GM23338 (cell line): ENCODE measurements around the gene TOM1L1. TPM values are rescaled to one million over a fixed set of nuclear protein-coding genes. Genes with fewer than 3 reads are reported as not detected.

Source experiments
- ATAC-seq: fragments of 200-7000 bp; cut with Tn5 transposase; 3 replicates; pipeline ENCODE4 v1.9.1; 2020
- DNase-seq: peaks from one replicate; pipeline ENCODE4 v3.0.0-alpha.2; 2015; ENCODE audit warnings: low spot score
- H2AFZ ChIP-seq: fragments of 200-600 bp; sonication (generic); 2 replicates; pipeline ENCODE4 v1.8.0; 2016; ENCODE audit warnings: antibody characterized with exemption, mild to moderate bottlenecking, moderate library complexity
- H3F3A ChIP-seq: fragments of 200-600 bp; sonication (generic); replicated peaks from 2 replicates; pipeline ENCODE4 v1.8.0; 2017; ENCODE audit warnings: antibody characterized with exemption, mixed run types, low read depth
- H3K27ac ChIP-seq: fragments of 200-600 bp; sonication (generic); 2 replicates; pipeline ENCODE4 v1.6.1; 2016; ENCODE audit warnings: low read depth
- H3K27me3 ChIP-seq: fragments of 200-600 bp; sonication (generic); 2 replicates; pipeline ENCODE4 v1.8.0; 2016; ENCODE audit warnings: mild to moderate bottlenecking, mixed run types, moderate library complexity; ENCODE audit not compliant: insufficient read depth
- H3K36me3 ChIP-seq: fragments of 200-600 bp; sonication (generic); 2 replicates; pipeline ENCODE4 v1.8.0; 2016; ENCODE audit warnings: mild to moderate bottlenecking; ENCODE audit not compliant: insufficient read depth
- H3K4me1 ChIP-seq: fragments of 200-600 bp; sonication (generic); 2 replicates; pipeline ENCODE4 v1.8.0; 2016; ENCODE audit warnings: mild to moderate bottlenecking, moderate library complexity; ENCODE audit not compliant: insufficient read depth
- H3K4me2 ChIP-seq: fragments of 200-600 bp; sonication (generic); 2 replicates; pipeline ENCODE4 v1.7.1; 2017; ENCODE audit warnings: mixed run types
- H3K4me3 ChIP-seq: fragments of 200-600 bp; sonication (generic); 2 replicates; pipeline ENCODE4 v1.6.1; 2016; ENCODE audit warnings: mixed run types
- H3K79me2 ChIP-seq: fragments of 200-600 bp; sonication (generic); replicated peaks from 2 replicates; pipeline ENCODE4 v1.8.0; 2017; ENCODE audit warnings: mild to moderate bottlenecking; ENCODE audit not compliant: insufficient read depth
- H3K9me2 ChIP-seq: fragments of 200-600 bp; sonication (generic); 2 replicates; pipeline ENCODE4 v1.8.0; 2017; ENCODE audit not compliant: insufficient read depth
- H4K20me1 ChIP-seq: fragments of 200-600 bp; sonication (generic); replicated peaks from 2 replicates; pipeline ENCODE4 v1.8.0; 2017; ENCODE audit warnings: mild to moderate bottlenecking; ENCODE audit not compliant: insufficient read depth
- H3K27ac Mint-ChIP-seq: 2 replicates; pipeline ENCODE4 v1.8.0; 2020; ENCODE audit warnings: inconsistent platforms, mild to moderate bottlenecking, moderate library complexity, mixed read lengths
- H3K27me3 Mint-ChIP-seq: 3 replicates; pipeline ENCODE4 v1.8.0; 2022; ENCODE audit warnings: low read depth, mild to moderate bottlenecking, moderate library complexity, mixed read lengths, inconsistent platforms; ENCODE audit not compliant: insufficient read depth, poor library complexity
- H3K36me3 Mint-ChIP-seq: 3 replicates; pipeline ENCODE4 v1.8.0; 2021; ENCODE audit warnings: low read depth, mild to moderate bottlenecking, inconsistent platforms, moderate library complexity, mixed read lengths
- H3K4me1 Mint-ChIP-seq: 3 replicates; pipeline ENCODE4 v1.8.0; 2020; ENCODE audit warnings: mild to moderate bottlenecking, inconsistent platforms, mixed read lengths
- H3K4me3 Mint-ChIP-seq: 3 replicates; pipeline ENCODE4 v1.8.0; 2021; ENCODE audit warnings: moderate library complexity, mild to moderate bottlenecking, inconsistent platforms, mixed read lengths
- H3K9me3 Mint-ChIP-seq: 3 replicates; pipeline ENCODE4 v1.8.0; 2020; ENCODE audit warnings: moderate library complexity, mild to moderate bottlenecking, inconsistent platforms, mixed read lengths
- CREB1 ChIP-seq: fragments of 250-450 bp; sonication (Bioruptor Pico); IDR thresholded peaks from 2 replicates; pipeline ENCODE4 v1.5.0; 2020; ENCODE audit warnings: low read depth, mild to moderate bottlenecking, moderate library complexity
- CTCF ChIP-seq, 2 experiments: fragments of 200-600 bp in 1 of 2; sonication (generic) in 1 of 2; conservative IDR thresholded peaks; 2 replicates each; pipeline versions ENCODE4 v1.5.1 to v1.6.1; 2016 to 2017; ENCODE audit warnings: antibody characterized with exemption in 2 of 2, low read depth in 2 of 2, mild to moderate bottlenecking in 2 of 2, moderate library complexity in 1 of 2
- ETS1 ChIP-seq: IDR thresholded peaks from 2 replicates; pipeline ENCODE4 v1.6.1; 2016; ENCODE audit warnings: antibody characterized with exemption
- EZH2 ChIP-seq: fragments of 200-600 bp; sonication (generic); IDR thresholded peaks from one replicate; pipeline ENCODE4 v1.8.0; 2017; ENCODE audit warnings: antibody characterized with exemption, mild to moderate bottlenecking, low read depth; ENCODE audit not compliant: unreplicated experiment
- EZH2phosphoT487 ChIP-seq: fragments of 200-600 bp; sonication (generic); IDR thresholded peaks from one replicate; pipeline ENCODE4 v1.8.1; 2018; ENCODE audit warnings: antibody characterized with exemption; ENCODE audit not compliant: unreplicated experiment
- JUNB ChIP-seq: IDR thresholded peaks from one replicate; pipeline ENCODE4 v1.6.1; 2016; ENCODE audit warnings: antibody characterized with exemption; ENCODE audit not compliant: unreplicated experiment
- NANOG ChIP-seq: IDR thresholded peaks from 2 replicates; pipeline ENCODE4 v1.6.1; 2016; ENCODE audit warnings: antibody characterized with exemption, borderline replicate concordance
- POLR2AphosphoS5 ChIP-seq: IDR thresholded peaks from 2 replicates; pipeline ENCODE4 v1.6.1; 2016; ENCODE audit warnings: antibody characterized with exemption, low read depth
- STAT1 ChIP-seq: IDR thresholded peaks from one replicate; pipeline ENCODE4 v1.6.1; 2016; ENCODE audit warnings: antibody characterized with exemption; ENCODE audit not compliant: unreplicated experiment
- ZNF114 ChIP-seq: fragments of 250-450 bp; sonication (Bioruptor Pico); IDR thresholded peaks from 2 replicates; pipeline ENCODE4 v1.5.0; 2020; ENCODE audit warnings: mild to moderate bottlenecking, moderate library complexity
- ZNF331 ChIP-seq: fragments of 250-450 bp; sonication (Bioruptor Pico); IDR thresholded peaks from 2 replicates; pipeline ENCODE4 v1.5.0; 2020; ENCODE audit warnings: low read depth, mild to moderate bottlenecking, moderate library complexity
- polyA plus RNA-seq: library from polyadenylated mRNA; unstranded; fragments of >200 nt; fragmentation: Nextera tagmentation; extraction: Ambion mirVana; gene quantifications from 2 replicates; pipeline ENCODE4 v1.2.1, GENCODE V29; 2016
- total RNA-seq: library from RNA; depleted of rRNA; stranded (reverse); fragments of >200 nt; shearing (Covaris generic); gene quantifications from 2 replicates; pipeline ENCODE4 v1.2.3, GENCODE V29; 2014
- TF ChIP-seq, protein P1 (sequence below): fragments of 250-450 bp; sonication (Bioruptor Pico); IDR thresholded peaks from 2 replicates; pipeline ENCODE4 v1.5.0; 2020; ENCODE audit warnings: mild to moderate bottlenecking, moderate library complexity
- TF ChIP-seq, protein P2 (sequence below): IDR thresholded peaks from one replicate; pipeline ENCODE4 v1.6.1; 2018; ENCODE audit warnings: antibody characterized with exemption; ENCODE audit not compliant: unreplicated experiment

TOM1L1 gene
- total and polyA plus RNA-seq, 2 experiments from 2014 or later, result 46.8 to 58.0 TPM

- no peak overlapping the region for H3K27ac Mint-ChIP-seq
Measured at GRCh38 chr17:54976316-54976715, 75.7 kb downstream of the TOM1L1 start.

More at GRCh38 chr17:54976316-54976715, 75.7 kb downstream of the TOM1L1 start:
- Mint-ChIP-seq H3K4me3 (no peak overlapping the region), H3K27me3 (peaks cover 3% of the 10 kb centered on the region), H3K36me3 (peaks cover 29% of the 10 kb centered on the region), H3K9me3 (peaks cover 18% of the 10 kb centered on the region), H3K4me1 (no peaks in the 10 kb centered on the region)
- Histone ChIP-seq H3K36me3 (no peaks in the 10 kb centered on the region), H2AFZ (no peak overlapping the region), H3F3A (no peaks in the 10 kb centered on the region), H3K9me2 (no peaks in the 10 kb centered on the region), H3K27me3 (no peaks in the 10 kb centered on the region), H3K4me2 (no peak overlapping the region), H3K4me1 (no peaks in the 10 kb centered on the region), H3K27ac (no peak overlapping the region), H4K20me1 (no peaks in the 10 kb centered on the region), H3K4me3 (no peak overlapping the region), H3K79me2 (peaks cover 97% of the 10 kb centered on the region)
- DNase-seq, result no peak
- TF ChIP-seq, protein P1, sequence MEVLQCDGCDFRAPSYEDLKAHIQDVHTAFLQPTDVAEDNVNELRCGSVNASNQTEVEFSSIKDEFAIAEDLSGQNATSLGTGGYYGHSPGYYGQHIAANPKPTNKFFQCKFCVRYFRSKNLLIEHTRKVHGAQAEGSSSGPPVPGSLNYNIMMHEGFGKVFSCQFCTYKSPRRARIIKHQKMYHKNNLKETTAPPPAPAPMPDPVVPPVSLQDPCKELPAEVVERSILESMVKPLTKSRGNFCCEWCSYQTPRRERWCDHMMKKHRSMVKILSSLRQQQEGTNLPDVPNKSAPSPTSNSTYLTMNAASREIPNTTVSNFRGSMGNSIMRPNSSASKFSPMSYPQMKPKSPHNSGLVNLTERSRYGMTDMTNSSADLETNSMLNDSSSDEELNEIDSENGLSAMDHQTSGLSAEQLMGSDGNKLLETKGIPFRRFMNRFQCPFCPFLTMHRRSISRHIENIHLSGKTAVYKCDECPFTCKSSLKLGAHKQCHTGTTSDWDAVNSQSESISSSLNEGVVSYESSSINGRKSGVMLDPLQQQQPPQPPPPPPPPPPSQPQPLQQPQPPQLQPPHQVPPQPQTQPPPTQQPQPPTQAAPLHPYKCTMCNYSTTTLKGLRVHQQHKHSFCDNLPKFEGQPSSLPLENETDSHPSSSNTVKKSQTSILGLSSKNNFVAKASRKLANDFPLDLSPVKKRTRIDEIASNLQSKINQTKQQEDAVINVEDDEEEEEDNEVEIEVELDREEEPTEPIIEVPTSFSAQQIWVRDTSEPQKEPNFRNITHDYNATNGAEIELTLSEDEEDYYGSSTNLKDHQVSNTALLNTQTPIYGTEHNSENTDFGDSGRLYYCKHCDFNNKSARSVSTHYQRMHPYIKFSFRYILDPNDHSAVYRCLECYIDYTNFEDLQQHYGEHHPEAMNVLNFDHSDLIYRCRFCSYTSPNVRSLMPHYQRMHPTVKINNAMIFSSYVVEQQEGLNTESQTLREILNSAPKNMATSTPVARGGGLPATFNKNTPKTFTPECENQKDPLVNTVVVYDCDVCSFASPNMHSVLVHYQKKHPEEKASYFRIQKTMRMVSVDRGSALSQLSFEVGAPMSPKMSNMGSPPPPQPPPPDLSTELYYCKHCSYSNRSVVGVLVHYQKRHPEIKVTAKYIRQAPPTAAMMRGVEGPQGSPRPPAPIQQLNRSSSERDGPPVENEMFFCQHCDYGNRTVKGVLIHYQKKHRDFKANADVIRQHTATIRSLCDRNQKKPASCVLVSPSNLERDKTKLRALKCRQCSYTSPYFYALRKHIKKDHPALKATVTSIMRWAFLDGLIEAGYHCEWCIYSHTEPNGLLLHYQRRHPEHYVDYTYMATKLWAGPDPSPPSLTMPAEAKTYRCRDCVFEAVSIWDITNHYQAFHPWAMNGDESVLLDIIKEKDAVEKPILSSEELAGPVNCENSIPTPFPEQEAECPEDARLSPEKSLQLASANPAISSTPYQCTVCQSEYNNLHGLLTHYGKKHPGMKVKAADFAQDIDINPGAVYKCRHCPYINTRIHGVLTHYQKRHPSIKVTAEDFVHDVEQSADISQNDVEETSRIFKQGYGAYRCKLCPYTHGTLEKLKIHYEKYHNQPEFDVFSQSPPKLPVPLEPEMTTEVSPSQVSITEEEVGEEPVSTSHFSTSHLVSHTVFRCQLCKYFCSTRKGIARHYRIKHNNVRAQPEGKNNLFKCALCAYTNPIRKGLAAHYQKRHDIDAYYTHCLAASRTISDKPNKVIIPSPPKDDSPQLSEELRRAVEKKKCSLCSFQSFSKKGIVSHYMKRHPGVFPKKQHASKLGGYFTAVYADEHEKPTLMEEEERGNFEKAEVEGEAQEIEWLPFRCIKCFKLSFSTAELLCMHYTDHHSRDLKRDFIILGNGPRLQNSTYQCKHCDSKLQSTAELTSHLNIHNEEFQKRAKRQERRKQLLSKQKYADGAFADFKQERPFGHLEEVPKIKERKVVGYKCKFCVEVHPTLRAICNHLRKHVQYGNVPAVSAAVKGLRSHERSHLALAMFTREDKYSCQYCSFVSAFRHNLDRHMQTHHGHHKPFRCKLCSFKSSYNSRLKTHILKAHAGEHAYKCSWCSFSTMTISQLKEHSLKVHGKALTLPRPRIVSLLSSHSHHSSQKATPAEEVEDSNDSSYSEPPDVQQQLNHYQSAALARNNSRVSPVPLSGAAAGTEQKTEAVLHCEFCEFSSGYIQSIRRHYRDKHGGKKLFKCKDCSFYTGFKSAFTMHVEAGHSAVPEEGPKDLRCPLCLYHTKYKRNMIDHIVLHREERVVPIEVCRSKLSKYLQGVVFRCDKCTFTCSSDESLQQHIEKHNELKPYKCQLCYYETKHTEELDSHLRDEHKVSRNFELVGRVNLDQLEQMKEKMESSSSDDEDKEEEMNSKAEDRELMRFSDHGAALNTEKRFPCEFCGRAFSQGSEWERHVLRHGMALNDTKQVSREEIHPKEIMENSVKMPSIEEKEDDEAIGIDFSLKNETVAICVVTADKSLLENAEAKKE, result no peak
- no peak for TF ChIP-seq STAT1
- TF ChIP-seq EZH2phosphoT487, result no peak
- TF ChIP-seq ZNF114, result no peak
- no peak for TF ChIP-seq ZNF331
- TF ChIP-seq, protein P2, sequence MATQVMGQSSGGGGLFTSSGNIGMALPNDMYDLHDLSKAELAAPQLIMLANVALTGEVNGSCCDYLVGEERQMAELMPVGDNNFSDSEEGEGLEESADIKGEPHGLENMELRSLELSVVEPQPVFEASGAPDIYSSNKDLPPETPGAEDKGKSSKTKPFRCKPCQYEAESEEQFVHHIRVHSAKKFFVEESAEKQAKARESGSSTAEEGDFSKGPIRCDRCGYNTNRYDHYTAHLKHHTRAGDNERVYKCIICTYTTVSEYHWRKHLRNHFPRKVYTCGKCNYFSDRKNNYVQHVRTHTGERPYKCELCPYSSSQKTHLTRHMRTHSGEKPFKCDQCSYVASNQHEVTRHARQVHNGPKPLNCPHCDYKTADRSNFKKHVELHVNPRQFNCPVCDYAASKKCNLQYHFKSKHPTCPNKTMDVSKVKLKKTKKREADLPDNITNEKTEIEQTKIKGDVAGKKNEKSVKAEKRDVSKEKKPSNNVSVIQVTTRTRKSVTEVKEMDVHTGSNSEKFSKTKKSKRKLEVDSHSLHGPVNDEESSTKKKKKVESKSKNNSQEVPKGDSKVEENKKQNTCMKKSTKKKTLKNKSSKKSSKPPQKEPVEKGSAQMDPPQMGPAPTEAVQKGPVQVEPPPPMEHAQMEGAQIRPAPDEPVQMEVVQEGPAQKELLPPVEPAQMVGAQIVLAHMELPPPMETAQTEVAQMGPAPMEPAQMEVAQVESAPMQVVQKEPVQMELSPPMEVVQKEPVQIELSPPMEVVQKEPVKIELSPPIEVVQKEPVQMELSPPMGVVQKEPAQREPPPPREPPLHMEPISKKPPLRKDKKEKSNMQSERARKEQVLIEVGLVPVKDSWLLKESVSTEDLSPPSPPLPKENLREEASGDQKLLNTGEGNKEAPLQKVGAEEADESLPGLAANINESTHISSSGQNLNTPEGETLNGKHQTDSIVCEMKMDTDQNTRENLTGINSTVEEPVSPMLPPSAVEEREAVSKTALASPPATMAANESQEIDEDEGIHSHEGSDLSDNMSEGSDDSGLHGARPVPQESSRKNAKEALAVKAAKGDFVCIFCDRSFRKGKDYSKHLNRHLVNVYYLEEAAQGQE, result no peak
- TF ChIP-seq ETS1, result no peak
- TF ChIP-seq CREB1 (CRISPR knock-in tag), result no peak
- no peak for TF ChIP-seq POLR2AphosphoS5
- TF ChIP-seq CTCF (conservative IDR thresholded peaks at IDR 0.05; ENCODE audit: low read depth in 2 of 2), result no peak
- TF ChIP-seq NANOG, result no peak
- TF ChIP-seq EZH2, result no peak
- no peak for TF ChIP-seq JUNB
- ATAC-seq, result no peak
